Measurements from ENCODE around the gene KANSL1L.
A peak's percentile ranks its signal among the peaks of the same experiment; 100 is the strongest.

KANSL1L gene

GRCh38 chr2:210002158-210003157 is 168.8 kb downstream of the KANSL1L start, which contains the start of gene RPE:
Gene RPE (plus strand): TSS chr2:210002638. CDS start chr2:210002662, 24 bp downstream.
- no peaks in the 10 kb centered on the region for H3K27me3 ChIP-seq (ENCODE audit: control insufficient read depth, insufficient read depth, low read length)
- no peaks in the 10 kb centered on the region for H3K36me3 ChIP-seq (ENCODE audit: control insufficient read depth, insufficient read depth, low read length)
- peak; percentile 87 for DNase-seq (ENCODE audit: low read depth, low spot score)
- H3K4me1 ChIP-seq (ENCODE audit: control insufficient read depth, insufficient read depth, low read length): no peaks in the 10 kb centered on the region
- no peaks in the 10 kb centered on the region for H3K9me3 ChIP-seq (ENCODE audit: control insufficient read depth, insufficient read depth, low read length)
- H3K4me3 ChIP-seq (ENCODE audit: low read length): peak within 1 kb of the TSS; percentile 97
- H3K27ac ChIP-seq (ENCODE audit: low read length): no peak within 1 kb of the TSS
- WGBS (ENCODE audit: insufficient coverage, insufficient read length): no CpG with 5 or more reads among the region's 58 CpGs

- Histone ChIP-seq H3K36me3 (ENCODE audit: control insufficient read depth, insufficient read depth, low read length) (no peaks in the 10 kb centered on the region), H3K9me3 (ENCODE audit: control insufficient read depth, insufficient read depth, low read length) (no peaks in the 10 kb centered on the region), H3K4me3 (ENCODE audit: low read length) (no peak overlapping the region), H3K27ac (ENCODE audit: low read length) (no peak overlapping the region), H3K4me1 (ENCODE audit: control insufficient read depth, insufficient read depth, low read length) (no peaks in the 10 kb centered on the region), H3K27me3 (ENCODE audit: control insufficient read depth, insufficient read depth, low read length) (no peaks in the 10 kb centered on the region)
- no peak for DNase-seq (ENCODE audit: low read depth, low spot score)
- WGBS (ENCODE audit: insufficient coverage, insufficient read length): no CpG with 5 or more reads among the region's 32 CpGs
Measured at GRCh38 chr2:210000464-210001324, 170.5 kb downstream of the KANSL1L start.

GRCh38 chr2:209998596-209998995 is 172.6 kb downstream of the KANSL1L start:
- no peaks in the 10 kb centered on the region for H3K27me3 ChIP-seq (ENCODE audit: control insufficient read depth, insufficient read depth, low read length)
- H3K27ac ChIP-seq (ENCODE audit: low read length): no peak overlapping the region
- no peak overlapping the region for H3K4me3 ChIP-seq (ENCODE audit: low read length)
- DNase-seq (ENCODE audit: low read depth, low spot score): no peak
- H3K9me3 ChIP-seq (ENCODE audit: control insufficient read depth, insufficient read depth, low read length): no peaks in the 10 kb centered on the region
- no peaks in the 10 kb centered on the region for H3K36me3 ChIP-seq (ENCODE audit: control insufficient read depth, insufficient read depth, low read length)
- no peaks in the 10 kb centered on the region for H3K4me1 ChIP-seq (ENCODE audit: control insufficient read depth, insufficient read depth, low read length)
- WGBS (ENCODE audit: insufficient coverage, insufficient read length): no CpG with 5 or more reads among the region's 1 CpG

- no CpG with 5 or more reads among the region's 9 CpGs for WGBS (ENCODE audit: insufficient coverage, insufficient read length)
Measured at GRCh38 chr2:209993968-209994367, 177.2 kb downstream of the KANSL1L start.

GRCh38 chr2:209990838-209991237 is 180.4 kb downstream of the KANSL1L start:
- Histone ChIP-seq H3K4me3 (ENCODE audit: low read length) (no peak overlapping the region), H3K36me3 (ENCODE audit: control insufficient read depth, insufficient read depth, low read length) (no peaks in the 10 kb centered on the region), H3K4me1 (ENCODE audit: control insufficient read depth, insufficient read depth, low read length) (no peaks in the 10 kb centered on the region), H3K27me3 (ENCODE audit: control insufficient read depth, insufficient read depth, low read length) (no peaks in the 10 kb centered on the region), H3K9me3 (ENCODE audit: control insufficient read depth, insufficient read depth, low read length) (no peaks in the 10 kb centered on the region), H3K27ac (ENCODE audit: low read length) (no peak overlapping the region)
- DNase-seq (ENCODE audit: low read depth, low spot score): no peak
- WGBS (ENCODE audit: insufficient coverage, insufficient read length): no CpG with 5 or more reads among the region's 2 CpGs

More at GRCh38 chr2:209993968-209994367, 177.2 kb downstream of the KANSL1L start:
- DNase-seq (ENCODE audit: low read depth, low spot score): no peak
- H3K4me1 ChIP-seq (ENCODE audit: control insufficient read depth, insufficient read depth, low read length): no peaks in the 10 kb centered on the region
- H3K27ac ChIP-seq (ENCODE audit: low read length): no peak overlapping the region
- H3K27me3 ChIP-seq (ENCODE audit: control insufficient read depth, insufficient read depth, low read length): no peaks in the 10 kb centered on the region
- no peaks in the 10 kb centered on the region for H3K9me3 ChIP-seq (ENCODE audit: control insufficient read depth, insufficient read depth, low read length)
- no peaks in the 10 kb centered on the region for H3K36me3 ChIP-seq (ENCODE audit: control insufficient read depth, insufficient read depth, low read length)
- H3K4me3 ChIP-seq (ENCODE audit: low read length): no peak overlapping the region

GRCh38 chr2:209988010-209988409 is 183.2 kb downstream of the KANSL1L start:
- Histone ChIP-seq H3K4me3 (ENCODE audit: low read length) (no peak overlapping the region), H3K36me3 (ENCODE audit: control insufficient read depth, insufficient read depth, low read length) (no peaks in the 10 kb centered on the region), H3K9me3 (ENCODE audit: control insufficient read depth, insufficient read depth, low read length) (no peaks in the 10 kb centered on the region), H3K4me1 (ENCODE audit: control insufficient read depth, insufficient read depth, low read length) (no peaks in the 10 kb centered on the region), H3K27ac (ENCODE audit: low read length) (no peak overlapping the region), H3K27me3 (ENCODE audit: control insufficient read depth, insufficient read depth, low read length) (no peaks in the 10 kb centered on the region)
- WGBS (ENCODE audit: insufficient coverage, insufficient read length): no CpG with 5 or more reads among the region's 4 CpGs
- DNase-seq (ENCODE audit: low read depth, low spot score): no peak

- H3K27me3 ChIP-seq (ENCODE audit: control insufficient read depth, insufficient read depth, low read length): no peaks in the 10 kb centered on the region
- no peaks in the 10 kb centered on the region for H3K4me1 ChIP-seq (ENCODE audit: control insufficient read depth, insufficient read depth, low read length)
- DNase-seq (ENCODE audit: low read depth, low spot score): no peak
- no peaks in the 10 kb centered on the region for H3K36me3 ChIP-seq (ENCODE audit: control insufficient read depth, insufficient read depth, low read length)
- no peaks in the 10 kb centered on the region for H3K9me3 ChIP-seq (ENCODE audit: control insufficient read depth, insufficient read depth, low read length)
- H3K4me3 ChIP-seq (ENCODE audit: low read length): no peak overlapping the region
- no CpG with 5 or more reads among the region's 2 CpGs for WGBS (ENCODE audit: insufficient coverage, insufficient read length)
- H3K27ac ChIP-seq (ENCODE audit: low read length): no peak overlapping the region
Measured at GRCh38 chr2:209986415-209986814, 184.8 kb downstream of the KANSL1L start.

- Histone ChIP-seq H3K27ac (ENCODE audit: low read length) (no peak overlapping the region), H3K9me3 (ENCODE audit: control insufficient read depth, insufficient read depth, low read length) (no peaks in the 10 kb centered on the region), H3K27me3 (ENCODE audit: control insufficient read depth, insufficient read depth, low read length) (no peaks in the 10 kb centered on the region), H3K36me3 (ENCODE audit: control insufficient read depth, insufficient read depth, low read length) (no peaks in the 10 kb centered on the region), H3K4me3 (ENCODE audit: low read length) (no peak overlapping the region), H3K4me1 (ENCODE audit: control insufficient read depth, insufficient read depth, low read length) (no peaks in the 10 kb centered on the region)
- no peak for DNase-seq (ENCODE audit: low read depth, low spot score)
- no CpG with 5 or more reads among the region's 3 CpGs for WGBS (ENCODE audit: insufficient coverage, insufficient read length)
Measured at GRCh38 chr2:209985874-209986273, 185.3 kb downstream of the KANSL1L start.

GRCh38 chr2:209984291-209984690 is 186.9 kb downstream of the KANSL1L start:
- Histone ChIP-seq H3K27me3 (ENCODE audit: control insufficient read depth, insufficient read depth, low read length) (no peaks in the 10 kb centered on the region), H3K36me3 (ENCODE audit: control insufficient read depth, insufficient read depth, low read length) (no peaks in the 10 kb centered on the region), H3K4me3 (ENCODE audit: low read length) (no peak overlapping the region), H3K27ac (ENCODE audit: low read length) (no peak overlapping the region), H3K9me3 (ENCODE audit: control insufficient read depth, insufficient read depth, low read length) (no peaks in the 10 kb centered on the region), H3K4me1 (ENCODE audit: control insufficient read depth, insufficient read depth, low read length) (no peaks in the 10 kb centered on the region)
- WGBS (ENCODE audit: insufficient coverage, insufficient read length): no CpG with 5 or more reads among the region's 2 CpGs
- DNase-seq (ENCODE audit: low read depth, low spot score): no peak
